Spinal cord (tissue), 10 donors: ENCODE measurements around the gene CREB3L1. TPM values are rescaled to one million over a fixed set of nuclear protein-coding genes. Genes with fewer than 3 reads are reported as not detected.

Source experiments
- DNase-seq, 6 donors: peaks; one replicate each; pipeline versions ENCODE4 v3.0.0 to v3.0.0-alpha.2; 2013 to 2015; ENCODE audit warnings: low spot score in 6 of 6, low read depth in 4 of 6
- H3K27ac ChIP-seq: one replicate; pipeline ENCODE4 v1.5.1; 2013; ENCODE audit warnings: low read depth, low read length, control low read depth
- H3K27me3 ChIP-seq: one replicate; pipeline ENCODE4 v1.6.1; 2013; ENCODE audit warnings: low read length; ENCODE audit not compliant: control insufficient read depth, insufficient read depth
- H3K36me3 ChIP-seq: one replicate; pipeline ENCODE4 v1.6.1; 2013; ENCODE audit warnings: low read length; ENCODE audit not compliant: control insufficient read depth, insufficient read depth
- H3K4me1 ChIP-seq: one replicate; pipeline ENCODE4 v1.6.1; 2013; ENCODE audit warnings: low read length; ENCODE audit not compliant: control insufficient read depth, insufficient read depth
- H3K4me3 ChIP-seq: one replicate; pipeline ENCODE4 v1.5.1; 2013; ENCODE audit warnings: low read depth, low read length, control low read depth
- H3K9me3 ChIP-seq: one replicate; pipeline ENCODE4 v1.6.1; 2013; ENCODE audit warnings: low read length; ENCODE audit not compliant: control insufficient read depth, insufficient read depth
- WGBS: methylation state at CpG from one replicate; pipeline ENCODE4 v1.1.5; 2013; ENCODE audit warnings: missing lambda C conversion rate; ENCODE audit not compliant: insufficient coverage; 5-methylcytosine and 5-hydroxymethylcytosine counted together
- polyA plus RNA-seq, 2 donors: library from polyadenylated mRNA; unstranded; fragments of 120-200 nt; gene quantifications; one replicate each; pipeline ENCODE4 v1.2.1, GENCODE V29; 2013; ENCODE audit not compliant: insufficient read length in 2 of 2
- total RNA-seq, 2 donors: library from RNA; depleted of rRNA in 1 of 2; stranded (reverse); fragments of 120-200 nt in 1 of 2; fragments of >200 nt in 1 of 2; gene quantifications; one replicate each; pipeline versions ENCODE4 v1.2.3 to v1.2.4, GENCODE V29; 2013 to 2014
- donor health status: healthy.

CREB3L1 gene
- total and polyA plus RNA-seq, 4 donors, result 12.2 to 21.5 (median 14.0) TPM

GRCh38 chr11:46247659-46248058, 29.8 kb upstream of the CREB3L1 start:
- Histone ChIP-seq H3K36me3 (no peaks in the 10 kb centered on the region), H3K9me3 (no peaks in the 10 kb centered on the region), H3K4me3 (no peak overlapping the region), H3K4me1 (peaks cover 11% of the 10 kb centered on the region), H3K27me3 (no peaks in the 10 kb centered on the region), H3K27ac (no peak overlapping the region)
- peak in 1 of 6 donors; percentile 72 for DNase-seq
- WGBS, result 59% methylated on average over 3 of the region's 4 CpGs

- Histone ChIP-seq H3K27me3 (no peaks in the 10 kb centered on the region), H3K4me3 (no peak overlapping the region), H3K27ac (no peak overlapping the region), H3K9me3 (no peaks in the 10 kb centered on the region), H3K36me3 (no peaks in the 10 kb centered on the region), H3K4me1 (peaks cover 5% of the 10 kb centered on the region)
- no peak for DNase-seq
- 92% methylated on average over 17 of the region's 19 CpGs for WGBS
These were observed 29.0 kb upstream of the CREB3L1 start for GRCh38 chr11:46248289-46249102.

GRCh38 chr11:46249103-46249937, 28.1 kb upstream of the CREB3L1 start:
- H3K4me1 ChIP-seq, result peaks cover 3% of the 10 kb centered on the region
- H3K27me3 ChIP-seq, result no peaks in the 10 kb centered on the region
- WGBS, result 38% methylated on average over 4 of the region's 8 CpGs
- no peak overlapping the region for H3K27ac ChIP-seq
- peak in 2 of 6 donors; percentile 58 to 81 for DNase-seq
- no peaks in the 10 kb centered on the region for H3K9me3 ChIP-seq
- H3K4me3 ChIP-seq, result no peak overlapping the region
- no peaks in the 10 kb centered on the region for H3K36me3 ChIP-seq

GRCh38 chr11:46249938-46250744, 27.3 kb upstream of the CREB3L1 start:
- no peak overlapping the region for H3K4me3 ChIP-seq
- no peaks in the 10 kb centered on the region for H3K9me3 ChIP-seq
- H3K27ac ChIP-seq, result no peak overlapping the region
- H3K27me3 ChIP-seq, result no peaks in the 10 kb centered on the region
- no peak for DNase-seq
- WGBS, result 95% methylated on average over 2 of the region's 4 CpGs
- H3K36me3 ChIP-seq, result no peaks in the 10 kb centered on the region
- H3K4me1 ChIP-seq, result peaks cover 3% of the 10 kb centered on the region

GRCh38 chr11:46250745-46251052, 26.8 kb upstream of the CREB3L1 start:
- Histone ChIP-seq H3K4me3 (no peak overlapping the region), H3K9me3 (no peaks in the 10 kb centered on the region), H3K4me1 (peaks cover 3% of the 10 kb centered on the region), H3K27ac (no peak overlapping the region), H3K36me3 (no peaks in the 10 kb centered on the region), H3K27me3 (no peaks in the 10 kb centered on the region)
- WGBS, result no CpG with 5 or more reads among the region's 2 CpGs
- DNase-seq, result no peak

- no peak overlapping the region for H3K4me3 ChIP-seq
- H3K27ac ChIP-seq, result no peak overlapping the region
- H3K36me3 ChIP-seq, result no peaks in the 10 kb centered on the region
- 67% methylated on average over 5 of the region's 6 CpGs for WGBS
- no peaks in the 10 kb centered on the region for H3K27me3 ChIP-seq
- no peak for DNase-seq
- H3K4me1 ChIP-seq, result peaks cover 3% of the 10 kb centered on the region
- H3K9me3 ChIP-seq, result no peaks in the 10 kb centered on the region
These were observed 25.5 kb upstream of the CREB3L1 start for GRCh38 chr11:46251954-46252353.

GRCh38 chr11:46252373-46252914, 25.0 kb upstream of the CREB3L1 start:
- WGBS, result 80% methylated on average over 8 of the region's 10 CpGs

GRCh38 chr11:46253258-46254132, 24.0 kb upstream of the CREB3L1 start:
- H3K27ac ChIP-seq, result no peak overlapping the region
- H3K9me3 ChIP-seq, result no peaks in the 10 kb centered on the region
- H3K4me1 ChIP-seq, result peaks cover 3% of the 10 kb centered on the region
- DNase-seq, result no peak
- no peaks in the 10 kb centered on the region for H3K27me3 ChIP-seq
- H3K36me3 ChIP-seq, result no peaks in the 10 kb centered on the region
- 88% methylated on average over 8 of the region's 13 CpGs for WGBS
- H3K4me3 ChIP-seq, result no peak overlapping the region

More at GRCh38 chr11:46252373-46252914, 25.0 kb upstream of the CREB3L1 start:
- Histone ChIP-seq H3K27ac (no peak overlapping the region), H3K4me3 (no peak overlapping the region), H3K9me3 (no peaks in the 10 kb centered on the region), H3K27me3 (no peaks in the 10 kb centered on the region), H3K36me3 (no peaks in the 10 kb centered on the region), H3K4me1 (peaks cover 3% of the 10 kb centered on the region)
- DNase-seq, result no peak
